Femur (tissue), 1 donor: ENCODE results near the gene FYN.
"Not testable (repeated sequence)": the region's sequence is repeated elsewhere in the genome, so short reads cannot be mapped to it uniquely, and the experiment has no call there.

ENCODE experiments used
- DNase-seq: peaks from one replicate; pipeline ENCODE4 v3.0.0-alpha.2; 2017

FYN gene

GRCh38 chr6:111873178-111874024, at the start of gene FYN:
FYN (minus strand) TSS chr6:111873452; CDS start chr6:111720051, 153,401 bp downstream.
- peak; percentile 99 for DNase-seq

DNA sequence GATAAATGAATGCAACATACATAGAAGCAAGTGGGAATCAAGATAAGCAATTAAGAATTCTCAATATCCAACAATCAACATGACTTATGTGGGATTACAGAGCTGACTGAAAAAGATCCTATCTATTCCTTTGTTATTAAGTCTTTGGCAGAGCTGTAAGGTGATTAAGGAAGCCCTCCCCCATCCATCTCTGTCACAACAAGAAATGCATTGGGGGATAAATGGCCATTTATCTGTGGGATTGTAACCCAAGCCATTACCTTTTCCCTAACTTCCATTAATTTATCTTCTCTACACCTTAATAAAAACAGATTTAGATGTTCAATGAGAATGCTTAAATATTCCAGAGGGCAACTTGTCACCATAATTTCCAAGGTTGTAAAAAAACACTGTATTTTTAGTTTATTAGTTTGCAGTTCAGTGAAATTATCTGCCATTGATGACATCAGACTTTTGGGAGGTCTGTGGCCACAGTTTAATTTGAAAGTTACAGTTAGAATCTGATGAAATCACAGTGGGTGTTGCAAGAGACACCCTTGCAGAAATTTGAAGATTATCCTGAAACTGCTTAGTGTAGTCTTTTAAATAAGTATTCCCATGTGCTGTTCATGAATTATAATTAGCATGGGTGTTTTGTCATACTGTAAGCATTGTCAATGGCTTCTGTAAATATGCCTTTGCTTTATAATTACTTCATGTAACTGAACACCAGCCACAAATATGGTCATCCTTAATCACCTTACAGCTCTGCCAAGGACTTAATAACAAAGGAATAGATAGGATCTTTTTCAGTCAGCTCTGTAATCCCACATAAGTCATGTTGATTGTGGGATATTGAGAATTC, 49.4 kb upstream of the FYN start:
- DNase-seq: no peak

GRCh38 chr6:111921103-111921502, 47.9 kb upstream of the FYN start:
- no peak for DNase-seq

DNA sequence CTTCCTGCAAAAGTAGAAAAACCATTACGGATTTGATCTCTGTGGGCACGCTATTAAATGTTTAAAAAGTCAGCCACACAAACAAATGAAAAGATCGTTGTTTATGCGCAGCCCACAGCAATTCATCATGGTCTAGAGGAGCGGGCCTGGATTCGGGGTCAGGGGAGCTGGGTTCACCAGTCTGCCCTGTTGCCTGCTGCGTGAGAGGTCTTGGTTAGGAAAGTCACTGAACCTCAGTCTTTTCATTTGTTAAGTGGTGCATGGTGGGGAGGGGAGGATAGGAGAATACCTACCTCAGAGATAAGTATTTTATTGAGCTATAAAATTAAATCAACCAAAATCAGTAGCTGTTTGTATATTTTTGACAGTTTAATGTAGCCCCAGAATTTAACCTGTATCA, 47.3 kb upstream of the FYN start:
- no peak for DNase-seq

DNA sequence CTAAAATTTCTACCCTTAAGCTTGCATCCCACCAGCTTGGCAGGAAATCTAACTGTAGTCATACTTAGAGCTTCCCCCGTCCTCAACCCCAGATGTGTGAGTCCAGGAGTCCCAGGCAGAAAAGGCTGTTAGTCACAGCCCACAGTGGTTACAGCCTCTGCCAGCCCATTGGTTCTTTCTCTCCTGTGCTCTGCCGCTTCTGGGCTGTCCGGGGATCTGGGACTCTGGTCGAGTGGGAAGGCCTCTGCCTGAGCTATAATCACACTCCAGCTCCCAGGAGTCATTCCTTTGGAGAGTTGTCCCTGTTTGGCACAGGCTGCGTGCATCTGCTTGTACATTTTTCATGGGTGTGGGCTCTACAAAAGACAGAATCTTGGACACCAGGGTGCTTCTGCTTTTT, 45.6 kb upstream of the FYN start:
- DNase-seq: peak; percentile 77

DNA sequence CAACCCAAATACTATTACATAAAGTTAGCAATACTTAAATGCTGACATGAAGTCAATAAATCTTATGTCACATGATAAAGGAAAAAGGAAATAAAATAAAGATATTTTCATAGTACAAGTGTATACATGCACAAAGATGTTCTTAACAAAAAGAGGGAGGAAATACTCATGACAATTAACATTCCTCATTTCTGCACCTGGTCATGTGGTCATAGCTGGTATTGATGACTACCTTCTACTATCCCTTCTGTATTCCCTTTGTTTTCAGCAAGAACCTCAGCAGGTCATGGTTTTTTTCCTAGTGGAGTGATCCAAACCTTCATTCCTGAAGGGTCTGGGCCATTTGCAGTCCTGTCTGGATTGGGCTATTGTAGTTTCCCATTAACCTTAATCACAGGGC, 43.5 kb upstream of the FYN start:
- DNase-seq: no peak

DNA sequence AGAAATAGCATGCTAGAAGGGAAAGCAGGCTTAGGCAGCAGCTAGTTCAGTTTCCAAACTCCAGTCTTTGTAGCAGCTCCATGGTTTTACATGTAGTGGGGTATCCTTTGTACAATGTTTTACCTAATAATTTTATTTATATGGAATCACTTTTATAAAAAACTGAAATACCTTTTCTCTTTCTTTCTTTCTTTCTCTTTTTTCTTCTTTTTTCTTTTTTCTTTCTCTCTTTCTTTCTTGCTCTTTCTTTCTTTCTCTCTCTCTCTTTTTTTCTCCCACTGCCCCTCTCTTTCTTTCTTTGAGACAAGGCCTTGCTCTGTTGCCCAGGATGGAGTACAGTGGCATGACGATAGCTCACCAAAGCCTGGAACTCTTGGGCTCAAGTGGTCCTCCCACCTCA, 41.4 kb upstream of the FYN start:
- DNase-seq: no peak

GRCh38 chr6:111912904-111913303, 39.7 kb upstream of the FYN start:
- DNase-seq: no peak

DNA sequence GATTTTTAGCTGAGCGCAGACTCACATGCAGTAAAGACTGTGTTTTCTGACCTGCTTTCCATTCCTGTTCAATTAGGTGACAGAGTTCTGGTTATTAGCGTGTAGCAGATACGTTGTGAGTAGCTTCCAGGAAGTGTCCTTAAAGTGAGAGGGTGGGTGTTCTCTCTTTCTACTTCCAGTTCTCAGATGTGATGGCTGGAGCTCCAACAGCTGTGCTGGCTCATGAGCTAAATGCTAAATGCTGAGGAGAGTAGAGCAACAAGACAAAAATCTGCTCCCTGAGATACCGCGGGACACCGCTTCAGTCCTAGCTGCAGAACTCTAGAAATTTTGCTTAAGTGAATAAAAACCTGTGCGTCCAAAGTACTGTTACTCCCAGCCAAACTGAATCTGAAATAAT, 38.2 kb upstream of the FYN start:
- DNase-seq: no peak

DNA sequence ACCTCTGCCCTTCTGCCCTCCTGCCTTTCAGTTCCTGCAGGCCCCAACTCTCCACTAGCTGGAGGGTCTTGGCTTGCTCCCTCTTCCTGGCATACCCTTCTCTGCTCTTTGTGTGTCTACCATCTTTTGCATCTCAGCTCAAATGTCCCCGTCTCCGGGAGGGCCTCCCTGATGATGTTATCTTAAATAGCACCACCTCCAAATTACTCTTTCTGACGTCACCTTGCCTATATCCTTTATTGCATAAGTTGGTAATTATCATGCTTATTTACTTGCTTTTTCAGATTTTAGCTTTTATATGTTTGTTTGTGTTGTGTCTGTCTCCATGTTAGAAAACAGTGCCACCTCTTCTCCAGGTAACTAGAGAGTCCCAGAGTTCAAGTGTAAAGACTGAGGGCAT, 36.0 kb upstream of the FYN start:
- DNase-seq: no peak

DNA sequence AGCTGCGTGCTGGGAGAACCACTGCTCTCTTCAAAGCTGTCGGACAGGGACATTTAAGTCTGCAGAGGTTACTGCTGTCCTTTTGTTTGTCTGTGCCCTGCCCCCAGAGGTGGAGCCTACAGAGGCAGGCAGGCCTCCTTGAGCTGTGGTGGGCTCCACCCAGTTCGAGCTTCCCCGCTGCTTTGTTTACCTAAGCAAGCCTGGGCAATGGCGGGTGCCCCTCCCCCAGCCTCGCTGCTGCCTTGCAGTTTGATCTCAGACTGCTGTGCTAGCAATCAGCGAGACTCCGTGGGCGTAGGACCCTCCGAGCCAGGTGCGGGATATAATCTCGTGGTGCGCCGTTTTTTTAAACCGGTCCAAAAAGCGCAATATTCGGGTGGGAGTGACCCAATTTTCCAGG, 35.1 kb upstream of the FYN start:
- not testable (repeated sequence) for DNase-seq

DNA sequence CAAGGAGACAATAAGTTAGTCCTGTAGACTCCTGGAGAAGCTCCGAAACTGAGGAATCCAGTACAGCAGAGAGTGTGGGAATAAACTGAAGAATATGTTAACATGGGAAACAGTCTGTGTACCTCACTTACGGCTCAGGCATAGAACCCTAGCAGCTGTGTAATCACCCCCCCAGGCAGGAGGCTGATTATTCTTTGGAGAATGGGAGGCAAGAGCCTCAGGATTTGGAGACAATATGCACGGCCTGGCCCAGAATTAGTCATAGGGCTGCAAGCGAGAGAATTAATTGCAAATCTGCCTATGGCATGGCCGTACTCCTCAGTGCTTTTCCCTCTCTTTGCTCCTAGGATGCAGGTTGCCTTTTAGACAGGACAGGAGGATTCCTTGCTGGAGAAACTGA, 27.5 kb upstream of the FYN start:
- DNase-seq: no peak

GRCh38 chr6:111899531-111899930, 26.3 kb upstream of the FYN start:
- no peak for DNase-seq

GRCh38 chr6:111898452-111898851, 25.2 kb upstream of the FYN start:
- no peak for DNase-seq

DNA sequence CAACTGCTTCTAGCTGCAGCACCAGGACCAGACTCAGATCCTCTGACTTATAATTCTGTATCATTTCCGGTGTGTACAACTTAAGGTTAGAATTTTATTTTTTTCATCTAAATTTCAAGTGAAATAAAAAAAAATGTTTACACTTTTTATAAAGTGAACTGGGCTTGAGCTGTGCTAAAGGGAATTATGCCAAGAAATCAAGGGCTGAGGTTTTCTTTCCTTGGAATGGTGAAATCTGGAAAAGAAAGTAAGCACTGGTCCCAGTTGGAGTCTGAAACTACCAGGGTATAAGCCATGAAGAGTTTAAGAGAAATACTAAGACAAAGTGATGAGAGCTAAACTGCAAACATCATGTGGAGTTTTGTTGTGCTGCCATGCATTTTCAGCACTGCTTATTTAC, 21.7 kb upstream of the FYN start:
- DNase-seq: no peak

GRCh38 chr6:111894272-111894671, 21.0 kb upstream of the FYN start:
- no peak for DNase-seq

GRCh38 chr6:111892431-111892830, 19.2 kb upstream of the FYN start:
- DNase-seq: no peak

DNA sequence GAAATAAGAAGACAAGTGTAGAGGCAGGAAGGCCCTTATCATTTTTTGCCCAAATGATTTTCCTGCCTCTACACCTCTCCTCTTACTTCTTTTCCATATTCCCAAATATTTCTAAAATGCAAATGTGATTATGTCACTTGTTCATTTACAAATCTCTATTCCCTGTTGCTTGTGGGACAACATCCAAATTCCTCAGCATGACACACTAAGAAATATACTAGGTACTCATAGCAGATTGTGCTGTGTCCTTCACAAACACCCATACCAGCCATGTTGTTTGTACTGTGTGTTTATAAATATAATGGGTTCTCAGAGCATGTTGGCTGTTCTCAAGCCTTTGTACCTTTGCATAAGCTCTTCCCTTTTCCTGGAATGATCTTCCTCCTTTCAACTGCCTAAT, 17.7 kb upstream of the FYN start:
- DNase-seq: no peak

GRCh38 chr6:111888928-111889695, 15.9 kb upstream of the FYN start:
- DNase-seq: peak; percentile 70

DNA sequence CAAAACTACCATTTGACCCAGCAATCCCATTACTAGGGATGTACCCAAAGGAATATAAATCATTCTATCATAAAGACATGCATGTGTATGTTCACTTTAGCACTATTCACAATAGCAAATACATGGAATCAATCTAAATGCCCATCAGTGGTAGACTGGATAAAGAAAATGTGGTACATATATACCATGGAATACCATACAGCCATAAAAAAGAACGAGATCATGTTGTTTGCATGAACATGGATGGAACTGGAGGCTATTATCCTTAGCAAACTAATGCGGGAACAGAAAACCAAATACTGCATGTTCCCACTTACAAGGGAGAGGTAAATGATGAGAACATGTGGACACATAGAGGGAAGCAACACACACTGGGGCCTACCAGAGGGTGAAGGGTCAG, 13.5 kb upstream of the FYN start:
- not testable (repeated sequence) for DNase-seq

DNA sequence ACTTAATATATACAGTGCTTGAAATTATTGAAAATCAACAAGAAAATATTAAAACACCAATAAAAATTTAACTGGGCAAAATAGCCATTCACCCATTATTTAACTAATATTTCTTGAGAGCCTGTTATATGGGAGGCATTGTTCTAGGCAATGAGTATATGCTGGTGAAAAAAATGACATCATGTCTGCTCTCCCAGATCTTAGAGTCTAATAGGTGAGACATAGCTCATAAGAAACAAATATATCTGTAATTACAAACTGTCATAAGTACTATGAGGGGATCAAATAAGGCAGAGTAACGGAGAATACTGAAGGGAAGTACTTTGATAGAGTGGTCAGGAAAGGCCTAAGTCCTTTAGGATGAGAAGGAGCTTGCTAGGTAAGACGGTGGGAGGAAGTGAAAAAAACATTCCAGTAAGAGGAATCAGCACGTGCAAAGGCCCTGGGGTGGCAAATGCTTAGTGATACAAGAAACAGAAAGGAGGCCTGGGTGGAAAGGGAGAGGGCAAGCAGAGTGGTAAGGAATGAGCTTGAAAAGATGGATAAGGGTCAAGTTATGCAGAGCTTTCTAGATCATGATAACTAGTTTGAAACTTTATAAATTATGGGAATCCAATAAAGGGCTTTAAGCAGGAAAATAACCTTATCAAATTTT, 12.2 kb upstream of the FYN start:
- no peak for DNase-seq

GRCh38 chr6:111884068-111884467, 10.8 kb upstream of the FYN start:
- DNase-seq: no peak
